ENCODE data around the gene ABCB9.
"Not testable (repeated sequence)": the region's sequence is repeated elsewhere in the genome, so short reads cannot be mapped to it uniquely, and the experiment has no call there.

ABCB9 gene

GRCh38 chr12:122929812-122930211 is 36.5 kb downstream of the ABCB9 start:
- DNase-seq, result no peak

GRCh38 chr12:122929148-122929538 is 37.1 kb downstream of the ABCB9 start:
- no peak for DNase-seq

DNA sequence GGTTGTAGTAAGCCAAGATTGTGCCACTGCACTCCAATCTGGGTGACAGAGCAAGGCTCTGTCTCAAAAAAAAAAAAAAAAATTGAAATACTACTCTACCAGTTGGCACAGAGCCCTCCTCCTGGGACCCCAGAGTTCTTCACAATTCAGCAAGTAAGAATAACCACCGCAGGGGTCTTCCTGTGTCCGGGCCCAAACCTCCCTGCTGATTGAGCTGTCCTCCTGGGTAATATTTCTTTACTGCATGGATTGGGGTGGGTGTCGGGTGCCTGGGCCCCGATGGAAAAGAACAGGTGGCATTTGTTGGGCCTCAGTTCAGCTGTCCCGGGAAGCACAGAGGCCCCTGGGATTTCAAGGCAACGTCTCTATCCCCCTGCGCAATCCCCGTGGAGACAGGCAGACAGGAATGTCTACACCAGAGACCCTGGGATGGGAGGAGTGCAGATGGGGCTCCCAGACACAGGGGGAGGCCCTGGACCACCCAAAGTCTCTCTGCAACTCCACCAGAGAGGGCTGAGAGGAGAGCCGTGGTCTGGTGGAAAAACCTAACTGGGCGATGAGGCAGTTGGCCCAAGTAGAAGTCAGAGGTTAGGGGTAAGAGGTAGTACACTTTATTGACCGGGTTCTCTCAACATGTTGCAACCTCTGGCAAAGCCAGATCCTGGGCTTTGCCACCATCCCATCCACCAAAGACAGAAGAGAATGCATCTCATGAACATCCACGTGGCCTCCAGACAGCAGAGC is 37.7 kb downstream of the ABCB9 start:
- DNase-seq, result no peak

DNA sequence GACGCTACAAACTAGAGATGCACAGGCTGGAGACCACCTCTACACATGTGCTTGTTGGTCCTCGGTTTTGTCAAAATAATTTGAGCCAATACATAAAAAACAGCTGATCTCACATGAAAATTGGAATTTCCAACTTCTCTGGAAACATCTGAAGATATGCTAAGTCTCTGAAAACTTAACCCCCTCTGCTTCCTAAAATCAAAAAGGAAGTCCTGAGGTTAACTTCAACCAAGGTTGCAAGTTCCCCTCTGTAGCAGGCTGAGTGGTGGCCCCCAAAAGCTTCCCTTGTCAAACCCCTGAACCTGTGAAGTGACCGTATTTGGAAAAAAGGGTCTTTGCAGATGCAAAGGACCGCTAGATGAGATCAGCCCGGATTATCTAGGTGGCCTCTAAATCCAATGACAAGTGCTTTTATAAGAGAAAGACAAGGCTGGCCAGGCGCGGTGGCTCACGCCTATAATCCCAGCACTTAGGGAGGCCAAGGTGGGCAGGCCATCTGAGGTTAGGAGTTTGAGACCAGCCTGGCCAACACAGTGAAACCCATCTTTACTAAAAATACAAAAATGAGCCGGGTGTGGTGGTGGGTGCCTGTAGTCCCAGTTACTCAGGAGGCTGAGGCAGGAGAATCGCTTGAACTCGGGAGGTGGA is 38.4 kb downstream of the ABCB9 start:
- no peak for DNase-seq

- peak in 1 of 2 experiments; percentile 24 for DNase-seq
Observed at GRCh38 chr12:122921917-122922316, 44.3 kb downstream of the ABCB9 start.

DNA sequence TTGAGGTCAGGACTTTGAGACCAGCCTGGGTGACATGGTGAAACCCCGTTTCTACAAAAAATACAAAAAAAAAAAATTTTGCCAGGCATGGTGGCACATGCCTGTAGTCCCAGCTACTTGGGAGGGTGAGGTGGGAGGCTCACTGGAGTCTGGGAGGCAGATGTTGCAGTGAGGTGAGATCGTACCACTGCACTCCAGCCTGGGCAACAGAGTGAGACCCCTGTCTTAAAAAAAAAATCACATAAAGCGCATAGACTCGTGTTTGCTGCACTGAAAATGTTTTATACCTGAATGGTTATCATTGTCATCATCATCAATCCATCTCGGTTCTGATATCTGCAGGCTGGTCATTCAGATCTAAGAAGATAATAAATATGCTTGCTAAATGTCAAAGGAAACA is 45.6 kb downstream of the ABCB9 start:
- DNase-seq, result no peak

- DNase-seq, result no peak
Observed at GRCh38 chr12:122918827-122919226, 47.4 kb downstream of the ABCB9 start.

DNA sequence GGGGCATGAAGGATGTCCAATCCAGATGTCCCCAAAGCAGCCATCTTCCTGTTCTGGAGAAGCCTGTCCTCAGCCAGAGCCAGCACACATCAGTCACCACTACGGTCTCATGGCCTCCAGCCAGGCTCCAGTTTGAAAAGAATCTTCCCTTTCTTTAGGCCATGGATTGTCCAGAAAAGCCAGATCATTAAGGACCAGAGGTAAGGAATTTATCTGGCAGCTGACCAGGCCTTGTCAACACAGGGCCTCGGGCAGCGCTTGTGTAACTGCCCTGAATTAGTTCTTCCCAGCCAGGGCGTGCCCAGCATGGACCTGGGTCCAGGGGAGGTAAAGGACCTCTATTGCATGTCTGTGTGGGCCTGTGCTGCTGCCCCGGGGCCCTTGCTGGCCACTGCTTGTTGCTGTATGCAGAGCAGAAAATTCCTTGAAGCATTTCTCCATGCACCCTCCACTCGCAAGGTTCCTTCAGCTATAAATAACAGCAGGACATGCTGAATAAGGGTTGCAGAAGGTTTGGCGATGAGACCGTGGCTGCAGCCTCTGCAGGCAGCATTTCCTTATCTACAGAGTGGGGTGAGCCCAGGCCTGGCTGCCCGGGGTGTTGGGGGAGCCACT is 48.6 kb downstream of the ABCB9 start:
- no peak for DNase-seq

GRCh38 chr12:122909442-122910288 is 56.6 kb downstream of the ABCB9 start:
- DNase-seq, result peak; percentile 87 to 94

- no peak for DNase-seq
Observed at GRCh38 chr12:122908915-122909314, 57.3 kb downstream of the ABCB9 start.

DNA sequence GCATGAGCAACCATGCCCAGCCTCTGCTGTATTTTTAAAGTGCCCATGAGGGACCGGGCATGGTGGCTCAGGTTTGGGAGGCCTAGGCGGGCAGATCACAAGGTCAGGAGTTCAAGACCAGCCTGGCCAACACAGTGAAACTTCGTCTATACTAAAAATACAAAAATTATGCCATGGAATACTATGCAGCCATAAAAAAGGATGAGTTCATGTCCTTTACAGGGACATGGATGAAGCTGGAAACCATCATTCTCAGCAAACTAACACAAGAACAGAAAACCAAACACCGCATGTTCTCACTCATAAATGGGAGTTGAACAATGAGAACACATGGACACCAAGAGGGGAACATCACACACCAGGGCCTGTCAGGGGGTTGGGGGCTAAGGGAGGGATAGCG is 61.0 kb downstream of the ABCB9 start:
- DNase-seq, result not testable (repeated sequence)

DNA sequence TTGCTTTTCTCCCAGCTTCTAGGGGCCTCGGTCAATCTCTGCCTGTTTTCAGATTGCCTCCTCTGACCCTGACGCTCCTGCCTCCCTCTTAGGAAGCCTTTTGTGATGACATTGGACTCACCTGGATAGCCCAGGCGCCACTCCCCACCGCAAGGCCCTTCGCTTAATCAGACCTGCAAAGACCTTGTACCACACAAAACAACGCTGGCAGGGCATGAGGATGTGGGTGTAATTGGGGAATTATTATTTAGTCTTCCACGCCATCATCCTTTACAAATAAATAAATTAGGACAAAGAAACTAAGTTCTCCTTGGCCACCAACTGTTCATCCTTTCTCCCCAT is 62.6 kb downstream of the ABCB9 start:
- DNase-seq, result no peak

DNA sequence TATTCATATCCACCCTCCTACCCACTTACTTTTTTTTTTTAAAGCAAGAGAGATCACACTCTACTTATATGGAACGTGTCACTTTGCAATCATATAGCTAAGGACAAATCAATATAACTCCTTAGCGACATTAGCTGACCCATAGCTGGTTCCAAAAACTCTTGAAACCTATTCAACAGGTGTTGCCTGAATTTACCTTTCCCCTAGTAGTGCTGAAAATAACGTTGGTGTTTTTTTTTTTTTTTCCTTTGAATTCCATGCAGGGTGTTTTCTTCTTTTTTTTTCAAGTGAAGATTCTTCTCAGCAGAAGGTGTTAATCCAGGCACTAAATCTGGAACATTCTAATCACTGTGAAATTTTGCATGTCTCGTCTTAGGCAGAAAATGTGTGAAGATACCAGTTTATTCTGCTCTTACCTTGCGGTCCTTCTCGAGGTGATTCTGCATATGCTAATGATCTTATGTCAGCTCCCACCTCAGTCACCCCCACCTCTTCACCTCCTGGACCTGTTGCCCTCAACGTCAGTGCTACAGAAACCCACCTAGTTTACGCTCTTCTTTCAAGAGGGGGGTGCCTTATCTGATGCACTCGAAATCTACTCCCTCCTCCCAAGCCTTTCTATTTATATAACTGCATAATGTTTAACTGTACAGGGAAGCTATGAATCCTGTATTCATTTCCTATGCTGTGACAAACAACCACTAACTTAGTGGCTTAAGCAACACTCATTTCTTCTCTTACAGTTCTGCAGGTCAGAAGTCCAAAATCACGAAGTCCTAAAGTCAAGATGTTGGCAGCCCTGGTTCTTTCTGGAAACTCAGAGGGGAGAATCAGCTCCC is 63.2 kb downstream of the ABCB9 start:
- DNase-seq, result no peak

- DNase-seq, result no peak
Observed at GRCh38 chr12:122899887-122900286, 66.4 kb downstream of the ABCB9 start.

- DNase-seq, result no peak
Observed at GRCh38 chr12:122896662-122897061, 69.6 kb downstream of the ABCB9 start.

GRCh38 chr12:122895704-122896636 is 70.3 kb downstream of the ABCB9 start, which contains the start of gene VPS37B:
Gene VPS37B (minus strand): TSS chr12:122896124. CDS start chr12:122896062, 62 bp downstream.
- DNase-seq, result peak; percentile 78 to 82

DNA sequence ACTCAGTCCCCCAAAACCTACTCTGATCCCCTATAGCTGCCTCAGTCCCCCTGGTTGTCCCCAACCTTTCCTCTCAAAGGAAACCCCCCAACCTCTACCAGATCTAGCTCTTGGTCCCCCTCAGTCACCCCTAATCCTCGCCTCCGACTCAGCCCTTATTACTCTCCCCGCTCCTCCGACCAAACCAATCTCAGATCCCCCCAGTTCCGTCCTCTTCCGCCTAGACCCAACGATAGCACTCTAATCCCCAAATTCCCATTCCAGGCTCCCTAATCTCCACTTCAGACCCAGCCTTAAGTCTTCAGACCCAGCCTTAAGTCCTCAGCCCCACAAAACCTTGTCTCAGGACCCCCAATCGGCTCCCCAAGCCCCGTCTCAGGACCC is 71.0 kb downstream of the ABCB9 start:
- no peak for DNase-seq

GRCh38 chr12:122894193-122895121 is 71.8 kb downstream of the ABCB9 start:
- DNase-seq, result peak in 1 of 2 experiments; percentile 34

DNA sequence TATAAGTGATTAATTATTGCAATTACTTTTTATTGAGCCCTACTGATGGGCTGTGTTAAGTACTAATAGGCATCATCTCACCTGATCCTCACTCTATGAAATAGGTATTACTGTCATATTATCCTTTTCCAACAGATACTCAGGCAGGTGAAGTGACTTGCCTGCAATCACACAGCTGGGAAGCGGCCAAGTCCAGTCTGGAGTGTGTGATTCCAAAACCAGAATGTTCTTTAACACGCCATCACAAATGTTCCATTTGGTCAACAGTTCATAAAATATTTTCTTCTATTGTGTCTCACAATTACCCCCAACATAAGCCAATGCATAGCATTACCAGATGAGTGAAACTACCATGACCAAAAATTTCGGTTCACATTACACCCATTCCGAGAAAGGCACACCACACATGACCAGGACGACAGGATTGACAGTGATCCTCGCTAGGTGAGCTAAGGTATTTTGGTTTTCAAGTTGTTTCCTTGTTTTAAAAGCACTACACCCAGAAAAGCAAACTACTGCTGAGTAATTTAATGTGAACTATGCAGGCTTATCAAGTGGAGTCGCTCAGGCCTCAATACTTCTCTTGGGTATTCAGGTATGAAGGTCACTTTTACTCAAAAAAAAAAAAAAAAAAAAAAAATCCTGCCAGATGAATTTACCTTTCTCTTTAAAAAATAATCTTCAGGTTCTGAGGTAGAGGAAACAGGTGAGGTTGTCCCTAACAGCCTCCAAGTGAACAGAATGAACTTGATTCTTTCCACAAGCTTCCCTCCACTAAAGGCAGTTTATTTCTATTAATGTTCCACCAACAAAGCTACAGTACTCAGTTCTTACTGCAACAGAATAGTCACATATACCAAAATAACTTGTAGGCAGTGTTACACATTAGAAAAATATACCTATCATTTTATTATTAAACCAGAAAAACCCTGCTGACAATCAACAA is 72.8 kb downstream of the ABCB9 start:
- DNase-seq, result no peak

Data from NCI-H2081 (cell line).